GM23338 (cell line): ENCODE data around the gene SHB. TPM values are rescaled to one million over a fixed set of nuclear protein-coding genes. Genes with fewer than 3 reads are reported as not detected.

Experiments used
- ATAC-seq: fragments of 200-7000 bp; cut with Tn5 transposase; 3 replicates; pipeline ENCODE4 v1.9.1; 2020
- DNase-seq: peaks from one replicate; pipeline ENCODE4 v3.0.0-alpha.2; 2015; ENCODE audit warnings: low spot score
- H2AFZ ChIP-seq: fragments of 200-600 bp; sonication (generic); 2 replicates; pipeline ENCODE4 v1.8.0; 2016; ENCODE audit warnings: antibody characterized with exemption, mild to moderate bottlenecking, moderate library complexity
- H3F3A ChIP-seq: fragments of 200-600 bp; sonication (generic); replicated peaks from 2 replicates; pipeline ENCODE4 v1.8.0; 2017; ENCODE audit warnings: antibody characterized with exemption, mixed run types, low read depth
- H3K27ac ChIP-seq: fragments of 200-600 bp; sonication (generic); 2 replicates; pipeline ENCODE4 v1.6.1; 2016; ENCODE audit warnings: low read depth
- H3K27me3 ChIP-seq: fragments of 200-600 bp; sonication (generic); 2 replicates; pipeline ENCODE4 v1.8.0; 2016; ENCODE audit warnings: mild to moderate bottlenecking, mixed run types, moderate library complexity; ENCODE audit not compliant: insufficient read depth
- H3K36me3 ChIP-seq: fragments of 200-600 bp; sonication (generic); 2 replicates; pipeline ENCODE4 v1.8.0; 2016; ENCODE audit warnings: mild to moderate bottlenecking; ENCODE audit not compliant: insufficient read depth
- H3K4me1 ChIP-seq: fragments of 200-600 bp; sonication (generic); 2 replicates; pipeline ENCODE4 v1.8.0; 2016; ENCODE audit warnings: mild to moderate bottlenecking, moderate library complexity; ENCODE audit not compliant: insufficient read depth
- H3K4me2 ChIP-seq: fragments of 200-600 bp; sonication (generic); 2 replicates; pipeline ENCODE4 v1.7.1; 2017; ENCODE audit warnings: mixed run types
- H3K4me3 ChIP-seq: fragments of 200-600 bp; sonication (generic); 2 replicates; pipeline ENCODE4 v1.6.1; 2016; ENCODE audit warnings: mixed run types
- H3K79me2 ChIP-seq: fragments of 200-600 bp; sonication (generic); replicated peaks from 2 replicates; pipeline ENCODE4 v1.8.0; 2017; ENCODE audit warnings: mild to moderate bottlenecking; ENCODE audit not compliant: insufficient read depth
- H3K9me2 ChIP-seq: fragments of 200-600 bp; sonication (generic); 2 replicates; pipeline ENCODE4 v1.8.0; 2017; ENCODE audit not compliant: insufficient read depth
- H4K20me1 ChIP-seq: fragments of 200-600 bp; sonication (generic); replicated peaks from 2 replicates; pipeline ENCODE4 v1.8.0; 2017; ENCODE audit warnings: mild to moderate bottlenecking; ENCODE audit not compliant: insufficient read depth
- H3K27ac Mint-ChIP-seq: 2 replicates; pipeline ENCODE4 v1.8.0; 2020; ENCODE audit warnings: inconsistent platforms, mild to moderate bottlenecking, moderate library complexity, mixed read lengths
- H3K27me3 Mint-ChIP-seq: 3 replicates; pipeline ENCODE4 v1.8.0; 2022; ENCODE audit warnings: low read depth, mild to moderate bottlenecking, moderate library complexity, mixed read lengths, inconsistent platforms; ENCODE audit not compliant: insufficient read depth, poor library complexity
- H3K36me3 Mint-ChIP-seq: 3 replicates; pipeline ENCODE4 v1.8.0; 2021; ENCODE audit warnings: low read depth, mild to moderate bottlenecking, inconsistent platforms, moderate library complexity, mixed read lengths
- H3K4me1 Mint-ChIP-seq: 3 replicates; pipeline ENCODE4 v1.8.0; 2020; ENCODE audit warnings: mild to moderate bottlenecking, inconsistent platforms, mixed read lengths
- H3K4me3 Mint-ChIP-seq: 3 replicates; pipeline ENCODE4 v1.8.0; 2021; ENCODE audit warnings: moderate library complexity, mild to moderate bottlenecking, inconsistent platforms, mixed read lengths
- H3K9me3 Mint-ChIP-seq: 3 replicates; pipeline ENCODE4 v1.8.0; 2020; ENCODE audit warnings: moderate library complexity, mild to moderate bottlenecking, inconsistent platforms, mixed read lengths
- CREB1 ChIP-seq: fragments of 250-450 bp; sonication (Bioruptor Pico); IDR thresholded peaks from 2 replicates; pipeline ENCODE4 v1.5.0; 2020; ENCODE audit warnings: low read depth, mild to moderate bottlenecking, moderate library complexity
- CTCF ChIP-seq, 2 experiments: fragments of 200-600 bp in 1 of 2; sonication (generic) in 1 of 2; conservative IDR thresholded peaks; 2 replicates each; pipeline versions ENCODE4 v1.5.1 to v1.6.1; 2016 to 2017; ENCODE audit warnings: antibody characterized with exemption in 2 of 2, low read depth in 2 of 2, mild to moderate bottlenecking in 2 of 2, moderate library complexity in 1 of 2
- ETS1 ChIP-seq: IDR thresholded peaks from 2 replicates; pipeline ENCODE4 v1.6.1; 2016; ENCODE audit warnings: antibody characterized with exemption
- EZH2 ChIP-seq: fragments of 200-600 bp; sonication (generic); IDR thresholded peaks from one replicate; pipeline ENCODE4 v1.8.0; 2017; ENCODE audit warnings: antibody characterized with exemption, mild to moderate bottlenecking, low read depth; ENCODE audit not compliant: unreplicated experiment
- EZH2phosphoT487 ChIP-seq: fragments of 200-600 bp; sonication (generic); IDR thresholded peaks from one replicate; pipeline ENCODE4 v1.8.1; 2018; ENCODE audit warnings: antibody characterized with exemption; ENCODE audit not compliant: unreplicated experiment
- JUNB ChIP-seq: IDR thresholded peaks from one replicate; pipeline ENCODE4 v1.6.1; 2016; ENCODE audit warnings: antibody characterized with exemption; ENCODE audit not compliant: unreplicated experiment
- NANOG ChIP-seq: IDR thresholded peaks from 2 replicates; pipeline ENCODE4 v1.6.1; 2016; ENCODE audit warnings: antibody characterized with exemption, borderline replicate concordance
- POLR2AphosphoS5 ChIP-seq: IDR thresholded peaks from 2 replicates; pipeline ENCODE4 v1.6.1; 2016; ENCODE audit warnings: antibody characterized with exemption, low read depth
- REST ChIP-seq: IDR thresholded peaks from one replicate; pipeline ENCODE4 v1.6.1; 2018; ENCODE audit warnings: antibody characterized with exemption; ENCODE audit not compliant: unreplicated experiment
- STAT1 ChIP-seq: IDR thresholded peaks from one replicate; pipeline ENCODE4 v1.6.1; 2016; ENCODE audit warnings: antibody characterized with exemption; ENCODE audit not compliant: unreplicated experiment
- ZNF331 ChIP-seq: fragments of 250-450 bp; sonication (Bioruptor Pico); IDR thresholded peaks from 2 replicates; pipeline ENCODE4 v1.5.0; 2020; ENCODE audit warnings: low read depth, mild to moderate bottlenecking, moderate library complexity
- ZNF462 ChIP-seq: fragments of 250-450 bp; sonication (Bioruptor Pico); IDR thresholded peaks from 2 replicates; pipeline ENCODE4 v1.5.0; 2020; ENCODE audit warnings: mild to moderate bottlenecking, moderate library complexity
- polyA plus RNA-seq: library from polyadenylated mRNA; unstranded; fragments of >200 nt; fragmentation: Nextera tagmentation; extraction: Ambion mirVana; gene quantifications from 2 replicates; pipeline ENCODE4 v1.2.1, GENCODE V29; 2016
- total RNA-seq: library from RNA; depleted of rRNA; stranded (reverse); fragments of >200 nt; shearing (Covaris generic); gene quantifications from 2 replicates; pipeline ENCODE4 v1.2.3, GENCODE V29; 2014

Gene SHB
- total and polyA plus RNA-seq, 2 experiments from 2014 or later, result 1.5 to 14.0 TPM

GRCh38 chr9:38082446-38083287 lies 13.6 kb upstream of the SHB start:
- no peaks in the 10 kb centered on the region for H3K36me3 ChIP-seq
- H3K36me3 Mint-ChIP-seq, result no peaks in the 10 kb centered on the region
- ATAC-seq (peak; percentile 52), DNase-seq (no peak)
- no peak overlapping the region for H3K27ac Mint-ChIP-seq
- H3K27me3 Mint-ChIP-seq, result peaks cover 8% of the 10 kb centered on the region
- no peaks in the 10 kb centered on the region for H3F3A ChIP-seq
- no peaks in the 10 kb centered on the region for H4K20me1 ChIP-seq
- no peak overlapping the region for H3K27ac ChIP-seq
- TF ChIP-seq EZH2phosphoT487 (no peak), ZNF462 (CRISPR knock-in tag) (no peak), CTCF (conservative IDR thresholded peaks at IDR 0.05; ENCODE audit: low read depth in 2 of 2) (no peak), JUNB (no peak), NANOG (no peak), STAT1 (no peak), CREB1 (CRISPR knock-in tag) (no peak), EZH2 (no peak), POLR2AphosphoS5 (no peak), ETS1 (no peak), REST (no peak), ZNF331 (no peak)
- peaks cover 24% of the 10 kb centered on the region for H3K4me1 Mint-ChIP-seq
- H3K9me2 ChIP-seq, result no peaks in the 10 kb centered on the region
- no peak overlapping the region for H3K4me2 ChIP-seq
- no peaks in the 10 kb centered on the region for H3K27me3 ChIP-seq
- 0 out of 2 replicates have a peak overlapping the region, but pooled peaks have one; percentile 74 for H2AFZ ChIP-seq
- no peak overlapping the region for H3K4me3 Mint-ChIP-seq
- no peaks in the 10 kb centered on the region; the same call in 1 of the 2 replicates for H3K4me1 ChIP-seq
- H3K9me3 Mint-ChIP-seq, result no peaks in the 10 kb centered on the region
- H3K79me2 ChIP-seq, result no peaks in the 10 kb centered on the region
- no peak overlapping the region for H3K4me3 ChIP-seq
